H1 (cell line): ENCODE results near the gene NR2F6. TPM values are rescaled to one million over a fixed set of nuclear protein-coding genes. Genes with fewer than 3 reads are reported as not detected.
"Not testable (repeated sequence)": the region's sequence is repeated elsewhere in the genome, so short reads cannot be mapped to it uniquely, and the experiment has no call there.

Source experiments
- CTCF ChIA-PET: fragments of 300-600 bp; sonication (Branson Sonifier 250); formaldehyde crosslinking; loops from one replicate; lab custom pipeline; 2021; ENCODE audit not compliant: partially characterized antibody; lab: Charles Lee
- POLR2A ChIA-PET: fragments of 300-600 bp; sonication (Branson Sonifier 250); formaldehyde crosslinking; loops from one replicate; lab custom pipeline; 2021; ENCODE audit warnings: inconsistent platforms; ENCODE audit not compliant: partially characterized antibody; lab: Charles Lee
- DNase-seq, 2 experiments: peaks; one replicate each; pipeline versions ENCODE4 v3.0.0 to v3.0.0-alpha.2; 2010 to 2022; ENCODE audit warnings: low spot score in 2 of 2, low read depth in 1 of 2, mixed read lengths in 1 of 2
- FAIRE-seq: peaks from 2 replicates; lab custom pipeline; 2011; peaks lifted over from hg19 to GRCh38; lab: Jason Lieb, UNC
- H2AFZ ChIP-seq: 2 replicates; pipeline ENCODE4 v1.8.1; 2012; ENCODE audit warnings: low read length, inconsistent platforms
- H2AK5ac ChIP-seq: 2 replicates; pipeline ENCODE4 v1.6.1; 2013; ENCODE audit warnings: low read depth, low read length
- H2BK120ac ChIP-seq: replicated peaks from 2 replicates; pipeline ENCODE3; 2013; ENCODE audit warnings: low read depth, low read length, inconsistent platforms
- H2BK12ac ChIP-seq: 2 replicates; pipeline ENCODE4 v1.6.1; 2013; ENCODE audit warnings: low read depth, low read length
- H2BK15ac ChIP-seq: 2 replicates; pipeline ENCODE4 v1.6.1; 2013; ENCODE audit warnings: low read length
- H2BK20ac ChIP-seq: 2 replicates; pipeline ENCODE4 v1.6.1; 2013; ENCODE audit warnings: low read length
- H2BK5ac ChIP-seq: 2 replicates; pipeline ENCODE4 v1.6.1; 2013; ENCODE audit warnings: low read depth, low read length
- H3K14ac ChIP-seq: 2 replicates; pipeline ENCODE4 v1.6.1; 2013; ENCODE audit warnings: inconsistent platforms; ENCODE audit not compliant: insufficient read length
- H3K18ac ChIP-seq: 2 replicates; pipeline ENCODE4 v1.6.1; 2013; ENCODE audit warnings: low read length; ENCODE audit errors: extremely low read depth
- H3K23ac ChIP-seq: 2 replicates; pipeline ENCODE4 v1.6.1; 2013; ENCODE audit warnings: inconsistent platforms; ENCODE audit not compliant: insufficient read length
- H3K23me2 ChIP-seq: 2 replicates; pipeline ENCODE4 v1.6.1; 2013; ENCODE audit warnings: low read depth, low read length
- H3K27ac ChIP-seq: 2 replicates; pipeline ENCODE4 v1.6.1; 2011; ENCODE audit warnings: low read depth, low read length, inconsistent platforms
- H3K27me3 ChIP-seq, 4 experiments: replicated peaks in 1 of 4; 1 replicate in 1 of 4; 2 replicates in 3 of 4; pipeline versions ENCODE4 v1.6.1 to v1.8.1; 2011 to 2013; ENCODE audit warnings: low read length in 3 of 4, mild to moderate bottlenecking in 3 of 4, inconsistent platforms in 2 of 4, mixed read lengths in 2 of 4, moderate library complexity in 1 of 4; ENCODE audit not compliant: control insufficient read depth in 3 of 4, insufficient read depth in 3 of 4; ENCODE audit errors: extremely low read depth in 1 of 4
- H3K36me3 ChIP-seq, 4 experiments: 2 replicates each; pipeline versions ENCODE4 v1.6.1 to v1.8.1; 2011 to 2013; ENCODE audit warnings: mild to moderate bottlenecking in 4 of 4, low read length in 3 of 4, moderate library complexity in 2 of 4, control low read depth in 1 of 4, inconsistent platforms in 1 of 4; ENCODE audit not compliant: insufficient read depth in 4 of 4, control insufficient read depth in 2 of 4
- H3K4ac ChIP-seq: replicated peaks from 2 replicates; pipeline ENCODE3; 2013; ENCODE audit warnings: low read length, low read depth, mixed read lengths, inconsistent platforms; ENCODE audit not compliant: insufficient read length
- H3K4me1 ChIP-seq, 4 experiments: replicated peaks in 1 of 4; 1 replicate in 1 of 4; 2 replicates in 3 of 4; pipeline versions ENCODE4 v1.6.1 to v1.8.1; 2011 to 2013; ENCODE audit warnings: low read length in 3 of 4, inconsistent platforms in 2 of 4, mixed read lengths in 1 of 4; ENCODE audit not compliant: insufficient read depth in 4 of 4, control insufficient read depth in 3 of 4
- H3K4me2 ChIP-seq, 2 experiments: 2 replicates each; pipeline versions ENCODE4 v1.6.1 to v1.8.1; 2011 to 2013; ENCODE audit warnings: low read depth in 2 of 2, low read length in 2 of 2, control low read depth in 1 of 2, inconsistent platforms in 1 of 2, mild to moderate bottlenecking in 1 of 2; ENCODE audit not compliant: insufficient read depth in 1 of 2
- H3K4me3 ChIP-seq, 4 experiments: fragments of 200-600, 300-600 bp in 1 of 4; sonication (generic), shearing (Covaris generic), sonication (Bioruptor Twin) in 1 of 4; 2 replicates each; pipeline versions ENCODE4 v1.5.1 to v1.8.1; 2011 to 2016; ENCODE audit warnings: low read length in 4 of 4, low read depth in 3 of 4, control low read depth in 2 of 4, inconsistent platforms in 2 of 4, mild to moderate bottlenecking in 2 of 4, mixed read lengths in 1 of 4, moderate library complexity in 1 of 4; ENCODE audit not compliant: insufficient read depth in 2 of 4; ENCODE audit errors: extremely low read depth in 1 of 4
- H3K56ac ChIP-seq: replicated peaks from 2 replicates; pipeline ENCODE3; 2013; ENCODE audit warnings: low read depth, mild to moderate bottlenecking, mixed read lengths, low read length, inconsistent platforms; ENCODE audit not compliant: insufficient read length
- H3K79me1 ChIP-seq: 2 replicates; pipeline ENCODE4 v1.6.1; 2013; ENCODE audit warnings: low read depth, low read length, control low read depth
- H3K79me2 ChIP-seq, 2 experiments: 2 replicates each; pipeline versions ENCODE4 v1.6.1 to v1.8.1; 2012 to 2013; ENCODE audit warnings: low read length in 2 of 2, mild to moderate bottlenecking in 2 of 2, inconsistent platforms in 1 of 2; ENCODE audit not compliant: insufficient read depth in 2 of 2, control insufficient read depth in 1 of 2
- H3K9ac ChIP-seq, 4 experiments: replicated peaks in 1 of 4; 1 replicate in 1 of 4; 2 replicates in 3 of 4; pipeline versions ENCODE4 v1.6.1 to v1.8.1; 2011 to 2013; ENCODE audit warnings: low read depth in 3 of 4, low read length in 3 of 4, control low read depth in 2 of 4, mild to moderate bottlenecking in 2 of 4, moderate library complexity in 2 of 4, inconsistent platforms in 1 of 4; ENCODE audit errors: extremely low read depth in 1 of 4
- H3K9me3 ChIP-seq, 2 experiments: 2 replicates each; pipeline versions ENCODE4 v1.6.1 to v1.8.1; 2012 to 2013; ENCODE audit warnings: mild to moderate bottlenecking in 2 of 2, moderate library complexity in 2 of 2, control low read depth in 1 of 2, inconsistent platforms in 1 of 2, low read depth in 1 of 2, low read length in 1 of 2, mixed read lengths in 1 of 2; ENCODE audit not compliant: insufficient read depth in 2 of 2
- H4K20me1 ChIP-seq, 2 experiments: replicated peaks in 1 of 2; 2 replicates each; pipeline versions ENCODE3 to v1.8.1; 2011 to 2013; ENCODE audit warnings: inconsistent platforms in 2 of 2, low read length in 2 of 2, mild to moderate bottlenecking in 1 of 2; ENCODE audit not compliant: insufficient read depth in 2 of 2, control insufficient read depth in 1 of 2
- H4K5ac ChIP-seq: 2 replicates; pipeline ENCODE4 v1.6.1; 2013; ENCODE audit warnings: low read length, low read depth, mixed read lengths, inconsistent platforms; ENCODE audit not compliant: insufficient read length
- H4K8ac ChIP-seq: 2 replicates; pipeline ENCODE4 v1.8.0; 2013; ENCODE audit warnings: mild to moderate bottlenecking, moderate library complexity, low read length, inconsistent platforms; ENCODE audit not compliant: insufficient read depth; ENCODE audit errors: extremely low read depth
- H4K91ac ChIP-seq: replicated peaks from 2 replicates; pipeline ENCODE3; 2013; ENCODE audit warnings: low read length, mixed read lengths, inconsistent platforms; ENCODE audit not compliant: insufficient read length
- WGBS, 2 experiments: shearing (Covaris generic) in 1 of 2; methylation state at CpG; one replicate each; pipeline versions ENCODE4 v1.1.6 to v1.1.7; 2013 to 2015; ENCODE audit warnings: low lambda C conversion rate in 2 of 2, mixed read lengths in 2 of 2, inconsistent platforms in 1 of 2, low coverage in 1 of 2, missing lambda C conversion rate in 1 of 2; ENCODE audit not compliant: insufficient replicate concordance in 2 of 2, insufficient coverage in 1 of 2, insufficient read length in 1 of 2; ENCODE audit errors: extremely low coverage in 1 of 2, missing lambda C conversion rate in 1 of 2; 5-methylcytosine and 5-hydroxymethylcytosine counted together
- polyA plus RNA-seq, 7 experiments: library from polyadenylated mRNA; depleted of rRNA in 3 of 7; stranded (reverse) in 5 of 7; unstranded in 2 of 7; fragments of >200 nt in 5 of 7; fragments of 200-250 nt in 2 of 7; gene quantifications; 1 replicate in 5 of 7; 2 replicates in 1 of 7; 4 replicates in 1 of 7; pipeline versions ENCODE4 v1.2.1 to v1.2.3, GENCODE V29; 2011 to 2013; ENCODE audit warnings: missing spikeins in 2 of 7, mixed read lengths in 2 of 7
- total RNA-seq: library from RNA; stranded (reverse); fragmentation: NEBNext Ultra II Directional; extraction: Animal tissue kit (Norgen Biotek cat#: 25700); gene quantifications from 2 replicates; pipeline ENCODE4 v1.2.1, GENCODE V29; 2021

The NR2F6 gene
- total and polyA plus RNA-seq, 2 of the 8 experiments (the other 6 are each of a cell fraction or from before 2014, with no cell fraction given), result 99.7 to 114 TPM

DNA sequence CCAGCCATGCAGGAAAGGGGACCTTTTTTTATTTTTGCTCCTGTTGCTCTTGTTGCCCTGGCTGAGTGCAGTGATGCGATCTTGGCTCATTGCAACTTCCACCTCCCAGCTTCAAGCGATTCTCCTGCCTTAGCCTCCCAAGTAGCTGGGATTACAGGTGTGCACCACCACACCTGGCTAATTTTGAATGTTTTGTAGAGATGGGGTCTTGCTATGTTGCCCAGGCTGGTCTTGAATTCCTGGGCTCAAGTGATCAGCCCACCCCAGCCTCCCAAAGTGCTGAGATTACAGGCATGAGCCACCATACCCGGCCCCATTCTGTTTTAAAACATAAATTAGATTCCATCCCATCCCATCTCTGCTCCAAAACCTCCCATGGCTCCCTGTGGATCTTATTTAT is 29.2 kb upstream of the NR2F6 start:
- peaks cover 8 to 42% (median 29%) of the 10 kb centered on the region in 4 experiments; a peak in 6 of 8 replicates for H3K36me3 ChIP-seq
- not testable (repeated sequence) for H2BK15ac ChIP-seq, DNase-seq, H2BK5ac ChIP-seq, H3K27me3 ChIP-seq, H3K56ac ChIP-seq, H4K8ac ChIP-seq, H2BK120ac ChIP-seq, H3K4me2 ChIP-seq, FAIRE-seq, H2AFZ ChIP-seq, H3K23me2 ChIP-seq, H3K9me3 ChIP-seq, H3K4me1 ChIP-seq, H2BK20ac ChIP-seq, H3K23ac ChIP-seq, H3K4me3 ChIP-seq, H2AK5ac ChIP-seq, H3K14ac ChIP-seq, H3K4ac ChIP-seq, H3K79me2 ChIP-seq, H4K91ac ChIP-seq, H4K20me1 ChIP-seq, H3K27ac ChIP-seq, H3K9ac ChIP-seq, H3K18ac ChIP-seq, H4K5ac ChIP-seq, H3K79me1 ChIP-seq, H2BK12ac ChIP-seq
- ChIA-PET POLR2A (interaction anchor here (0.9 to 9.0 kb wide), 2 partner anchors 11 to 18 kb away, joined by 3 to 113 read pairs; partner anchors contain the start of genes BABAM1 and USHBP1), CTCF (interaction anchor here (0.6 kb wide), 1 partner anchor 10 kb away, joined by 3 read pairs; no protein-coding TSS in a partner anchor)
- WGBS, 2 experiments, result 92% methylated on average over 3 of the region's 3 CpGs; no CpG with 5 or more reads in 1 of the 2 experiments
